HepG2 (cell line): Measurements from ENCODE around the gene SH2D5. TPM values are rescaled to one million over a fixed set of nuclear protein-coding genes. Genes with fewer than 3 reads are reported as not detected.

Experiments used
- BATF2 ChIP-seq: sonication (generic); formaldehyde crosslinking; IDR thresholded peaks from 2 replicates; pipeline ENCODE4 v1.8.0; 2022; ENCODE audit warnings: mild to moderate bottlenecking, missing genetic modification reagents, moderate library complexity
- CC2D1A ChIP-seq: sonication (generic); formaldehyde crosslinking; IDR thresholded peaks from 2 replicates; pipeline ENCODE4 v1.8.1; 2023; ENCODE audit warnings: mild to moderate bottlenecking, missing genetic modification reagents
- JUND ChIP-seq: sonication (generic); formaldehyde crosslinking; IDR thresholded peaks from 2 replicates; pipeline ENCODE4 v1.8.0; 2022; ENCODE audit warnings: mild to moderate bottlenecking, missing genetic modification reagents
- MIER2 ChIP-seq: IDR thresholded peaks from 2 replicates; pipeline ENCODE4 v1.6.1; 2016; ENCODE audit warnings: missing biosample characterization, missing genetic modification reagents
- NR3C1 ChIP-seq: sonication (generic); formaldehyde crosslinking; IDR thresholded peaks from 2 replicates; pipeline ENCODE4 v1.4.0; 2020; ENCODE audit warnings: missing genetic modification reagents
- PLRG1 ChIP-seq: fragments of 450-650 bp; conservative IDR thresholded peaks from 2 replicates; pipeline ENCODE4 v1.6.1; 2016
- POLR2A ChIP-seq, 2 experiments: IDR thresholded peaks; 2 replicates each; pipeline ENCODE4 v1.6.1; 2011; ENCODE audit warnings: low read depth in 2 of 2, low read length in 2 of 2, mild to moderate bottlenecking in 1 of 2, moderate library complexity in 1 of 2; ENCODE audit not compliant: insufficient read depth in 1 of 2
- REXO4 ChIP-seq: sonication (generic); formaldehyde crosslinking; IDR thresholded peaks from 2 replicates; pipeline ENCODE4 v1.8.0; 2022; ENCODE audit warnings: missing genetic modification reagents, mild to moderate bottlenecking, borderline replicate concordance
- SP1 ChIP-seq, 2 experiments: fragments of 450-650 bp in 1 of 2; sonication (generic) in 1 of 2; formaldehyde crosslinking in 1 of 2; IDR thresholded peaks; 2 replicates each; pipeline versions ENCODE4 v1.4.0 to v1.6.1; 2016 to 2020; ENCODE audit warnings: missing genetic modification reagents in 1 of 2
- ZBTB37 ChIP-seq: sonication (generic); formaldehyde crosslinking; IDR thresholded peaks from 2 replicates; pipeline ENCODE4 v1.4.0; 2020; ENCODE audit warnings: mild to moderate bottlenecking, missing genetic modification reagents
- ZNF552 ChIP-seq: sonication (generic); formaldehyde crosslinking; IDR thresholded peaks from 2 replicates; pipeline ENCODE4 v1.9.0; 2022; ENCODE audit warnings: missing genetic modification reagents, mild to moderate bottlenecking, borderline replicate concordance
- ZNF703 ChIP-seq: sonication (generic); formaldehyde crosslinking; IDR thresholded peaks from 2 replicates; pipeline ENCODE4 v1.5.1; 2020; ENCODE audit warnings: missing genetic modification reagents, mild to moderate bottlenecking, moderate library complexity, borderline replicate concordance
- ZNF800 ChIP-seq: sonication (generic); formaldehyde crosslinking; IDR thresholded peaks from 2 replicates; pipeline ENCODE4 v1.4.0; 2020; ENCODE audit warnings: missing genetic modification reagents
- ZNF841 ChIP-seq: sonication (generic); formaldehyde crosslinking; IDR thresholded peaks from 2 replicates; pipeline ENCODE4 v1.8.1; 2023; ENCODE audit warnings: missing genetic modification reagents, borderline replicate concordance
- polyA plus RNA-seq, 8 experiments: library from polyadenylated mRNA; depleted of rRNA in 3 of 8; stranded (reverse) in 7 of 8; unstranded in 1 of 8; fragments of >200 nt; fragmentation: Illumina TruSeq in 4 of 8; extraction: Trizol in 4 of 8; gene quantifications; 2 replicates each; pipeline versions ENCODE4 v1.2.1 to v1.2.3, GENCODE V29; 2011 to 2016; ENCODE audit warnings: low read depth in 4 of 8, missing spikeins in 1 of 8, mixed read lengths in 1 of 8; ENCODE audit not compliant: insufficient read depth in 1 of 8
- total RNA-seq, 5 experiments: library from RNA; depleted of rRNA; stranded (reverse); fragments of >200 nt; fragmentation: Illumina TruSeq; extraction: Trizol; gene quantifications; 2 replicates each; pipeline ENCODE4 v1.2.3, GENCODE V29; 2016; ENCODE audit warnings: low read depth in 1 of 5
- TF ChIP-seq, protein P1 (sequence below): sonication (generic); formaldehyde crosslinking; IDR thresholded peaks from 2 replicates; pipeline ENCODE4 v1.5.0; 2020; ENCODE audit warnings: missing genetic modification reagents
- TF ChIP-seq, protein P2 (sequence below): sonication (generic); formaldehyde crosslinking; IDR thresholded peaks from 2 replicates; pipeline ENCODE4 v1.5.0; 2020; ENCODE audit warnings: mild to moderate bottlenecking, missing genetic modification reagents

Gene SH2D5
- total and polyA plus RNA-seq, 2 of the 13 experiments (the other 11 are each of a cell fraction or from before 2014, with no cell fraction given) = 1.2 to 3.4 TPM

- TF ChIP-seq ZNF703 (CRISPR knock-in tag) (no peak), BATF2 (CRISPR knock-in tag) (no peak), SP1 (IDR thresholded peaks at IDR 0.05) (no peak), SP1 (CRISPR knock-in tag; IDR thresholded peaks at IDR 0.05) (no peak), CC2D1A (no peak), ZBTB37 (CRISPR knock-in tag) (no peak), ZNF552 (no peak), MIER2 (CRISPR knock-in tag) (no peak), JUND (CRISPR knock-in tag) (no peak), NR3C1 (CRISPR knock-in tag) (no peak), ZNF800 (CRISPR knock-in tag) (no peak), POLR2A (IDR thresholded peaks at IDR 0.05; ENCODE audit: insufficient read depth in 1 of 2, low read depth in 2 of 2, low read length in 2 of 2) (0 out of 4 replicates have a peak, but pooled peaks of 1 of the 2 experiments have one; percentile 2), ZNF841 (CRISPR knock-in tag) (no peak), REXO4 (no peak), PLRG1 (no peak)
- TF ChIP-seq, protein P1, sequence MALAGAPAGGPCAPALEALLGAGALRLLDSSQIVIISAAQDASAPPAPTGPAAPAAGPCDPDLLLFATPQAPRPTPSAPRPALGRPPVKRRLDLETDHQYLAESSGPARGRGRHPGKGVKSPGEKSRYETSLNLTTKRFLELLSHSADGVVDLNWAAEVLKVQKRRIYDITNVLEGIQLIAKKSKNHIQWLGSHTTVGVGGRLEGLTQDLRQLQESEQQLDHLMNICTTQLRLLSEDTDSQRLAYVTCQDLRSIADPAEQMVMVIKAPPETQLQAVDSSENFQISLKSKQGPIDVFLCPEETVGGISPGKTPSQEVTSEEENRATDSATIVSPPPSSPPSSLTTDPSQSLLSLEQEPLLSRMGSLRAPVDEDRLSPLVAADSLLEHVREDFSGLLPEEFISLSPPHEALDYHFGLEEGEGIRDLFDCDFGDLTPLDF (CRISPR knock-in tag) = no peak
- TF ChIP-seq, protein P2, sequence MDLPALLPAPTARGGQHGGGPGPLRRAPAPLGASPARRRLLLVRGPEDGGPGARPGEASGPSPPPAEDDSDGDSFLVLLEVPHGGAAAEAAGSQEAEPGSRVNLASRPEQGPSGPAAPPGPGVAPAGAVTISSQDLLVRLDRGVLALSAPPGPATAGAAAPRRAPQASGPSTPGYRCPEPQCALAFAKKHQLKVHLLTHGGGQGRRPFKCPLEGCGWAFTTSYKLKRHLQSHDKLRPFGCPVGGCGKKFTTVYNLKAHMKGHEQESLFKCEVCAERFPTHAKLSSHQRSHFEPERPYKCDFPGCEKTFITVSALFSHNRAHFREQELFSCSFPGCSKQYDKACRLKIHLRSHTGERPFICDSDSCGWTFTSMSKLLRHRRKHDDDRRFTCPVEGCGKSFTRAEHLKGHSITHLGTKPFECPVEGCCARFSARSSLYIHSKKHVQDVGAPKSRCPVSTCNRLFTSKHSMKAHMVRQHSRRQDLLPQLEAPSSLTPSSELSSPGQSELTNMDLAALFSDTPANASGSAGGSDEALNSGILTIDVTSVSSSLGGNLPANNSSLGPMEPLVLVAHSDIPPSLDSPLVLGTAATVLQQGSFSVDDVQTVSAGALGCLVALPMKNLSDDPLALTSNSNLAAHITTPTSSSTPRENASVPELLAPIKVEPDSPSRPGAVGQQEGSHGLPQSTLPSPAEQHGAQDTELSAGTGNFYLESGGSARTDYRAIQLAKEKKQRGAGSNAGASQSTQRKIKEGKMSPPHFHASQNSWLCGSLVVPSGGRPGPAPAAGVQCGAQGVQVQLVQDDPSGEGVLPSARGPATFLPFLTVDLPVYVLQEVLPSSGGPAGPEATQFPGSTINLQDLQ (CRISPR knock-in tag) = no peak
These were observed 965 bp upstream of the SH2D5 start (continued) for GRCh38 chr1:20733360-20733975.
